ENCODE data around the gene LSAMP.

Gene LSAMP

GRCh38 chr3:116179091-116179490 is 266.2 kb downstream of the LSAMP start:
- ChIA-PET POLR2A (ENCODE audit: low non-redundant PET) (no interaction called here), CTCF (no interaction called here)
- DNase-seq (ENCODE audit: low spot score): no peak
- no peak for TF ChIP-seq CTCF (conservative IDR thresholded peaks at IDR 0.05; ENCODE audit: low read depth)
- H3K27ac ChIP-seq: no peak overlapping the region

- POLR2A ChIA-PET (ENCODE audit: low non-redundant PET): no interaction called here
- no peak for TF ChIP-seq CTCF (conservative IDR thresholded peaks at IDR 0.05; ENCODE audit: low read depth)
- DNase-seq (ENCODE audit: low spot score): no peak
- CTCF ChIA-PET: no interaction called here
- no peak overlapping the region for H3K27ac ChIP-seq
These were observed 268.2 kb downstream of the LSAMP start for GRCh38 chr3:116176974-116177555.

GRCh38 chr3:116166121-116166520 is 279.2 kb downstream of the LSAMP start:
- no peak for TF ChIP-seq CTCF (conservative IDR thresholded peaks at IDR 0.05; ENCODE audit: low read depth)
- no peak for DNase-seq (ENCODE audit: low spot score)
- ChIA-PET POLR2A (ENCODE audit: low non-redundant PET) (no interaction called here), CTCF (no interaction called here)
- H3K27ac ChIP-seq: no peak overlapping the region

- ChIA-PET POLR2A (ENCODE audit: low non-redundant PET) (no interaction called here), CTCF (no interaction called here)
- H3K27ac ChIP-seq: no peak overlapping the region
- no peak for DNase-seq (ENCODE audit: low spot score)
- TF ChIP-seq CTCF (conservative IDR thresholded peaks at IDR 0.05; ENCODE audit: low read depth): no peak
These were observed 279.6 kb downstream of the LSAMP start for GRCh38 chr3:116165641-116166040.

- H3K27ac ChIP-seq: no peak overlapping the region
- DNase-seq (ENCODE audit: low spot score): no peak
- ChIA-PET POLR2A (ENCODE audit: low non-redundant PET) (no interaction called here), CTCF (no interaction called here)
- TF ChIP-seq CTCF (conservative IDR thresholded peaks at IDR 0.05; ENCODE audit: low read depth): no peak
These were observed 280.2 kb downstream of the LSAMP start for GRCh38 chr3:116165135-116165534.

GRCh38 chr3:116164039-116164438 is 281.2 kb downstream of the LSAMP start:
- CTCF ChIA-PET: no interaction called here

More at GRCh38 chr3:116164039-116164438, 281.2 kb downstream of the LSAMP start:
- no peak overlapping the region for H3K27ac ChIP-seq
- POLR2A ChIA-PET (ENCODE audit: low non-redundant PET): no interaction called here
- no peak for TF ChIP-seq CTCF (conservative IDR thresholded peaks at IDR 0.05; ENCODE audit: low read depth)
- no peak for DNase-seq (ENCODE audit: low spot score)
